ENCODE measurements around the gene CPNE5. TPM values are rescaled to one million over a fixed set of nuclear protein-coding genes. Genes with fewer than 3 reads are reported as not detected.

The CPNE5 gene
- total and polyA plus RNA-seq, 9 donors = 1.4 to 22.1 (median 6.2) TPM

- intact Hi-C loops (cut with DNase I) = loop anchor here in 1 of 4 donors (10.0 kb wide), 1 partner anchor 129 kb away; no protein-coding TSS in a partner anchor
- TF ChIP-seq CTCF (IDR thresholded peaks at IDR 0.05) (no peak), POLR2A (IDR thresholded peaks at IDR 0.05) (no peak), EP300 (IDR thresholded peaks at IDR 0.05) (no peak)
- 57 to 66% (median 60%) methylated on average over 2 of the region's 2 CpGs for WGBS, 3 donors
These were observed 95.0 kb downstream of the CPNE5 start for GRCh38 chr6:36744304-36744673.

GRCh38 chr6:36743538-36744303 is 95.5 kb downstream of the CPNE5 start:
- DNase-seq = no peak
- 79 to 83% (median 81%) methylated on average over 24 of the region's 24 CpGs for WGBS, 3 donors
- no peak overlapping the region for H3K4me3 ChIP-seq
- H3K27ac ChIP-seq = no peak overlapping the region
- H3K27me3 ChIP-seq = no peaks in the 10 kb centered on the region
- H3K9me3 ChIP-seq = no peaks in the 10 kb centered on the region
- intact Hi-C loops (cut with DNase I) = loop anchor here in 1 of 4 donors (10.0 kb wide), 1 partner anchor 129 kb away; no protein-coding TSS in a partner anchor
- no peaks in the 10 kb centered on the region for H3K4me1 ChIP-seq (ENCODE audit: insufficient read depth)
- TF ChIP-seq EP300 (IDR thresholded peaks at IDR 0.05) (no peak), CTCF (IDR thresholded peaks at IDR 0.05) (no peak), POLR2A (IDR thresholded peaks at IDR 0.05) (no peak)
- no peaks in the 10 kb centered on the region for H3K36me3 ChIP-seq

More at GRCh38 chr6:36744304-36744673, 95.0 kb downstream of the CPNE5 start:
- Histone ChIP-seq H3K27ac (no peak overlapping the region), H3K4me3 (no peak overlapping the region), H3K36me3 (no peaks in the 10 kb centered on the region), H3K4me1 (ENCODE audit: insufficient read depth) (no peaks in the 10 kb centered on the region), H3K9me3 (no peaks in the 10 kb centered on the region), H3K27me3 (no peaks in the 10 kb centered on the region)
- no peak for DNase-seq

GRCh38 chr6:36743032-36743431 is 96.2 kb downstream of the CPNE5 start:
- Histone ChIP-seq H3K27ac (no peak overlapping the region), H3K9me3 (no peaks in the 10 kb centered on the region), H3K4me1 (ENCODE audit: insufficient read depth) (no peaks in the 10 kb centered on the region), H3K36me3 (no peaks in the 10 kb centered on the region), H3K4me3 (no peak overlapping the region), H3K27me3 (no peaks in the 10 kb centered on the region)
- no peak for TF ChIP-seq CTCF (IDR thresholded peaks at IDR 0.05)
- TF ChIP-seq POLR2A (IDR thresholded peaks at IDR 0.05) = no peak
- no peak for DNase-seq
- WGBS, 3 donors = 73 to 75% (median 74%) methylated on average over 5 of the region's 5 CpGs
- intact Hi-C loops (cut with DNase I) = loop anchor here in 1 of 4 donors (10.0 kb wide), 1 partner anchor 128 kb away; no protein-coding TSS in a partner anchor

GRCh38 chr6:36742146-36742545 is 97.1 kb downstream of the CPNE5 start:
- 88 to 92% (median 89%) methylated on average over 19 of the region's 19 CpGs for WGBS, 3 donors
- no peak overlapping the region for H3K4me3 ChIP-seq
- intact Hi-C loops (cut with DNase I) = loop anchor here in 1 of 4 donors (10.0 kb wide), 1 partner anchor 127 kb away; no protein-coding TSS in a partner anchor
- DNase-seq = no peak
- H3K36me3 ChIP-seq = no peaks in the 10 kb centered on the region
- no peaks in the 10 kb centered on the region for H3K4me1 ChIP-seq (ENCODE audit: insufficient read depth)
- H3K9me3 ChIP-seq = no peaks in the 10 kb centered on the region
- H3K27me3 ChIP-seq = no peaks in the 10 kb centered on the region
- no peak overlapping the region for H3K27ac ChIP-seq
- TF ChIP-seq POLR2A (IDR thresholded peaks at IDR 0.05) = no peak
- TF ChIP-seq EP300 (IDR thresholded peaks at IDR 0.05) = no peak
- no peak for TF ChIP-seq CTCF (IDR thresholded peaks at IDR 0.05)

Measured in ovary (tissue), 9 donors.